ENCODE results near the gene ST3GAL2. TPM values are rescaled to one million over a fixed set of nuclear protein-coding genes. Genes with fewer than 3 reads are reported as not detected.

Gene ST3GAL2
- total and polyA plus RNA-seq, 10 of the 15 experiments (the other 5 are each of a cell fraction or from before 2014, with no cell fraction given), result 0.95 to 61.7 (median 25.9) TPM

- Histone ChIP-seq H3K36me3 (ENCODE audit: control insufficient read depth in 2 of 2, insufficient read depth in 2 of 2, low read length in 1 of 2) (peaks cover 26 to 28% of the 10 kb centered on the region in 2 experiments), H3K9ac (ENCODE audit: control insufficient read depth, insufficient read depth, low read length) (no peak overlapping the region), H4K20me1 (ENCODE audit: control insufficient read depth, insufficient read depth) (no peaks in the 10 kb centered on the region), H2AFZ (ENCODE audit: control insufficient read depth, low read depth, low read length) (no peak overlapping the region), H3K79me2 (ENCODE audit: control insufficient read depth, insufficient read depth, low read length) (no peaks in the 10 kb centered on the region), H3K9me3 (replicated peaks; ENCODE audit: control insufficient read depth, insufficient read depth, low read length) (no peaks in the 10 kb centered on the region), H3K27ac (ENCODE audit: control insufficient read depth, insufficient read depth) (no peak overlapping the region), H3K4me3 (no peak overlapping the region), H3K4me2 (ENCODE audit: control insufficient read depth, insufficient read depth) (no peak overlapping the region), H3K27me3 (replicated peaks in 1 of 2; ENCODE audit: control insufficient read depth in 2 of 2, insufficient read depth in 2 of 2, low read length in 1 of 2) (no peaks in the 10 kb centered on the region), H3K4me1 (ENCODE audit: control insufficient read depth, insufficient read depth, low read length) (peaks cover 11% of the 10 kb centered on the region)
- WGBS (ENCODE audit: insufficient coverage, insufficient replicate concordance, low lambda C conversion rate, missing lambda C conversion rate), result 93% methylated on average over 5 of the region's 5 CpGs
- intact Hi-C loops (cut with micrococcal nuclease; ENCODE audit: unreplicated experiment), result no loop called here
- ChIA-PET POLR2A (no interaction called here), RAD21 (ENCODE audit: unreplicated experiment) (interaction anchor here (1.3 kb wide), 2 partner anchors 27 to 55 kb away, joined by 7 read pairs; partner anchors contain the start of gene FCSK), SMC1A (ENCODE audit: uncharacterized antibody, unreplicated experiment) (interaction anchor here (1.1 to 2.4 kb wide), 6 partner anchors 13 to 51 kb away, joined by 3 to 22 read pairs (median 4); partner anchors contain the start of gene ST3GAL2), CTCF (interaction anchor here (1.5 kb wide), 1 partner anchor 87 kb away, joined by 4 read pairs; no protein-coding TSS in a partner anchor)
- DNase-seq (ENCODE audit: low read depth, low spot score) (no peak), FAIRE-seq (no peak), ATAC-seq (no peak)
- in situ Hi-C loops (cut with MboI), result no loop called here
- TF ChIP-seq MYC (IDR thresholded peaks at IDR 0.05; ENCODE audit: insufficient read depth, insufficient read length, insufficient replicate concordance, low read length, severe bottlenecking) (no peak), MAX (IDR thresholded peaks at IDR 0.05; ENCODE audit: low read depth, low read length) (no peak), ZSCAN29 (IDR thresholded peaks at IDR 0.05) (no peak)
- BruUV-seq (replicated peaks), result no TSS peak
Observed at GRCh38 chr16:70482624-70483023, 43.7 kb upstream of the ST3GAL2 start.

GRCh38 chr16:70481929-70482536 lies 43.1 kb upstream of the ST3GAL2 start:
- BruUV-seq (replicated peaks), result no TSS peak
- Histone ChIP-seq H3K4me2 (ENCODE audit: control insufficient read depth, insufficient read depth) (no peak overlapping the region), H3K4me3 (no peak overlapping the region), H3K9ac (ENCODE audit: control insufficient read depth, insufficient read depth, low read length) (no peak overlapping the region), H3K27me3 (replicated peaks in 1 of 2; ENCODE audit: control insufficient read depth in 2 of 2, insufficient read depth in 2 of 2, low read length in 1 of 2) (no peaks in the 10 kb centered on the region), H4K20me1 (ENCODE audit: control insufficient read depth, insufficient read depth) (no peaks in the 10 kb centered on the region), H3K9me3 (replicated peaks; ENCODE audit: control insufficient read depth, insufficient read depth, low read length) (no peaks in the 10 kb centered on the region), H3K4me1 (ENCODE audit: control insufficient read depth, insufficient read depth, low read length) (peaks cover 17% of the 10 kb centered on the region), H2AFZ (ENCODE audit: control insufficient read depth, low read depth, low read length) (no peak overlapping the region), H3K36me3 (ENCODE audit: control insufficient read depth in 2 of 2, insufficient read depth in 2 of 2, low read length in 1 of 2) (peaks cover 26 to 28% of the 10 kb centered on the region in 2 experiments), H3K27ac (ENCODE audit: control insufficient read depth, insufficient read depth) (no peak overlapping the region), H3K79me2 (ENCODE audit: control insufficient read depth, insufficient read depth, low read length) (no peaks in the 10 kb centered on the region)
- WGBS (ENCODE audit: insufficient coverage, insufficient replicate concordance, low lambda C conversion rate, missing lambda C conversion rate), result 84% methylated on average over 7 of the region's 7 CpGs
- ChIA-PET POLR2A (no interaction called here), RAD21 (ENCODE audit: unreplicated experiment) (no interaction called here), CTCF (interaction anchor here (1.5 kb wide), 1 partner anchor 86 kb away, joined by 4 read pairs; no protein-coding TSS in a partner anchor), SMC1A (ENCODE audit: uncharacterized antibody, unreplicated experiment) (interaction anchor here (1.3 kb wide), 1 partner anchor 14 kb away, joined by 6 read pairs; no protein-coding TSS in a partner anchor)
- FAIRE-seq (no peak), ATAC-seq (no peak), DNase-seq (ENCODE audit: low read depth, low spot score) (no peak)
- intact Hi-C loops (cut with micrococcal nuclease; ENCODE audit: unreplicated experiment), result no loop called here
- TF ChIP-seq GABPA (IDR thresholded peaks at IDR 0.05; ENCODE audit: low read depth), result no peak
- no peak for TF ChIP-seq POLR2A (IDR thresholded peaks at IDR 0.05; ENCODE audit: low read depth, low read length)
- TF ChIP-seq RB1 (IDR thresholded peaks at IDR 0.05; ENCODE audit: borderline replicate concordance), result no peak
- no peak for TF ChIP-seq ZNF622 (IDR thresholded peaks at IDR 0.05)
- TF ChIP-seq HDAC2 (IDR thresholded peaks at IDR 0.05), result no peak
- TF ChIP-seq SMC3 (IDR thresholded peaks at IDR 0.05; ENCODE audit: borderline replicate concordance, low read length), result no peak
- TF ChIP-seq ZNF274 (IDR thresholded peaks at IDR 0.05; ENCODE audit: insufficient read depth, insufficient read length), result no peak
- TF ChIP-seq ATF2 (IDR thresholded peaks at IDR 0.05; ENCODE audit: low read length), result no peak
- TF ChIP-seq RBBP5 (conservative IDR thresholded peaks at IDR 0.05), result no peak
- no peak for TF ChIP-seq SREBF1 (IDR thresholded peaks at IDR 0.05; ENCODE audit: low read length)
- no peak for TF ChIP-seq BACH1 (IDR thresholded peaks at IDR 0.05; ENCODE audit: borderline replicate concordance)
- TF ChIP-seq ZBED1 (IDR thresholded peaks at IDR 0.05; ENCODE audit: borderline replicate concordance), result no peak
- no peak for TF ChIP-seq SUZ12 (IDR thresholded peaks at IDR 0.05; ENCODE audit: unreplicated experiment)
- no peak for TF ChIP-seq MTA2 (IDR thresholded peaks at IDR 0.05; ENCODE audit: low read depth)
- no peak for TF ChIP-seq EED (IDR thresholded peaks at IDR 0.05; ENCODE audit: low read depth)
- no peak for TF ChIP-seq NFIC (IDR thresholded peaks at IDR 0.05; ENCODE audit: low read depth, low read length)
- in situ Hi-C loops (cut with MboI), result no loop called here

All from GM12878 (cell line).